SKM-1 (cell line): ENCODE measurements around the gene MPPE1.
"Not testable (repeated sequence)": the region's sequence is repeated elsewhere in the genome, so short reads cannot be mapped to it uniquely, and the experiment has no call there.

Experiments used
- DNase-seq: peaks from one replicate; lab custom pipeline; 2025; ENCODE audit not compliant: unreplicated experiment; lab: John Stamatoyannopoulos, UW

Gene MPPE1

DNA sequence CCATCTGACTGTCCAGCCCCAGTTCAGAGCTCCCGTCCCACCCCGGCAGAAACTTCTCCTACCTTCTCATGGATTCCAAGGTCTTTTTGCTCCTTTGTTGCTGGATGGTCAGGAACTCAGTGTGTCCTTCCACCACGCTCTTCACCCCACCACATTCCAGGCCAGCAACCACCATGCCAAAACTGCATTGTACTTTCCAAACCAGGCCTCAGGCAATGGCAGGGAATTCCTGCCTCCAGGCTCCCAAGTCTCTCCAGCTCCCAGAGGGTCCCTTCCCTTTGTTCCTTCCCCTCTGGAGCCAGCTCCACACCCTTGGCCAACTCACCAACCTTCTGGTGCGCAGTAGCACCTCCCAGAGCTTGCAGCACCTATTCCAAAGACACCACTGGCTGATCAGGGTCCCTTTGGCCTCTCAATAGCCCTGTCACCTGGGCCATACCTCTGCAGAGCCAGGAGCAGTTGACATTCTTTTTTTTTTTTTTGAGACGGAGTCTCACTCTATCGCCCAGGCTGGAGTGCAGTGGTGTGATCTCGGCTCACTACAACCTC lies 48.8 kb downstream of the MPPE1 start:
- no peak for DNase-seq

DNA sequence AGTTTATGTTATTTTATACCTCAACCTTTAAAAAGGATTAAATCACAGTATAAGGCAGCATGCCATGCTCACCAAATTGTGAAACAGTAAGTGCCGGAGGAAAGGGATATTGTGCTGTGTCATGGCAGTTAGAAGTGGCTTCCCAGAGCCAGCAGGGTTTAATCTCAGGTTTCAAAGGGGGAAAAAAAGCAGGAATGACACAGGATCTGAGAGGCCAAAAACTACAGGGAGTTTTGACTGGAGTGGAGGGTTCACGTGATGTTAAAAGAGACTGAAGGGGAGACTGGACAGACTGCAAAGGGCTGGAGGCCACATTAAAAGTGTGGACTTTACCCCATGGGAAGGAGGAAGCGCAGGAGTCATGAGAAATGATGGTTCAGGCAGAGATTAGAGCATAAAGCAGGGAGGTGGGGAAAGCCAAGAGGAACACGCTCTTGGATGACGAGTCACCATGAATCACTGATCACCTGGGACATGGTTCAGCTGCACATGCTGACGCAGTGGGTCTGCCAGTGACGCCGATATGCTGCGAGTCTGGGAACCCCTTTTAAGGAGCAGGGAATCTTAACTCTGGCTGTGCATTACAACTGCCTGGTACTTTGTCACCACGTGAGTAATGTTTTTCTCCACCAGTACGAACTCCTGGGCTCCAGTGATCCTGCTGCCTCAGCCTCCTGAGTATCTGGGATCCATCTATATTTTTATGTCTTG lies 50.8 kb downstream of the MPPE1 start:
- no peak for DNase-seq

GRCh38 chr18:11854554-11854953 lies 53.6 kb downstream of the MPPE1 start:
- not testable (repeated sequence) for DNase-seq

GRCh38 chr18:11851806-11852337 lies 56.2 kb downstream of the MPPE1 start:
- DNase-seq: no peak

- DNase-seq: peak; percentile 89
Observed at GRCh38 chr18:11851146-11851805, 56.8 kb downstream of the MPPE1 start, which contains the start of gene CHMP1B. TSS of gene CHMP1B (plus strand) at chr18:11851413. CDS start at chr18:11851512, 99 bp downstream.

GRCh38 chr18:11850821-11851145 lies 57.3 kb downstream of the MPPE1 start:
- DNase-seq: no peak

- DNase-seq: peak; percentile 34
Observed at GRCh38 chr18:11849841-11850634, 58.1 kb downstream of the MPPE1 start.

DNA sequence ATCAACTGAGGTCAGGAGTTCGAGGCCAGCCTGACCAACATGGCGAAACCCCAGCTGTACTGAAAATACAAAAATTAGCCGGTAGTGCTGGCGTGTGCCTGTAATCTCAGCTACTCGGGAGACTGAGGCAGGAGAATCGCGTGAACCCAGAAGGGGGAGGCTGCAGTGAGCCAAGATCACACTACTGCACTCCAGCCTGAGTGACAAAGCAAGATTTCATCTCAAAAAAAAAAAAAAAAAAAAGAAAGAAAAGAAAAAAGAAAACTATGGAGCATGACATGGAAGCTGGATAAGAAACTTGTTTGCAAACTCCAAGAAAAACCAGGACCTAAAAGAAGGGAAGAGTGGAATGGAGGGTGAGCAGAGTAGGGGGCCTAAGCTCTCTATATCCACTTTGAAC lies 58.8 kb downstream of the MPPE1 start:
- DNase-seq: no peak

DNA sequence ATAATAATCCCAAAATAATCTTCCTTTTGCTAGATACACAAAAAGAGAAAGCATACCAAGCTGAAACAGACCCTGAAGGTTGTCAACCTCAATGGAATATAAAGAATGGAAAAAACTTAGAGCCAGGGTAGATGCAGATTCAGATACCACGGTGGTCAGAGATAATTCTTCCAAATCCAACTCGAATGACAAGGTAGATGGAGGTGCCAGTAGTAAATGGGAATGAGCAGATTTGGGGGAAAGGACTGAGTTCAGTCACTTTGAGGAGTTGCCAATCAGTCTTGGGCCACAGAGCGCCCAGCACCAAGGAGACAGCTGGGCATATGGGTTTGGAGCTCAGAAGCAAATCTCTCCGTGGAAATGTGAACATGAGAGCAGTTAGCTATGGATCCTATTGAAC lies 60.3 kb downstream of the MPPE1 start:
- DNase-seq: no peak

- no peak for DNase-seq
Observed at GRCh38 chr18:11845654-11846053, 62.5 kb downstream of the MPPE1 start.

DNA sequence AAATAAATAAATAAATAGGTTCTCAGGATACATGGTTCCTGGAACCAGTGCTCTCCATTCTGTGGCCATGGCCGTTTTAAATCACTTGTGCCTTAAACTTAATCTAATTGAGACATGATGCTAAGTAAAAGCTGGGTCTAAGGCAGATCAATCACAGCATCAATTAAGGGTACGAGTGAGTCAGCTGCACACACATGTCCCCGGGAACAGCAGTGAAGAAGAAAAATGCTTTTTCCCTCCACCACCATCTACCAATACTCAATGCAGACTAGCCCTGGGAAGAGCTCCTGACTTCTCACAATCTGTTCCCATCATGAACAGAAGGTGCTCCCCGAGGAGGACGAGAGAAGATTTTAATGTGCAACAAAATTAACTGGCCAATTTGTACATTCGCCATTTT lies 63.7 kb downstream of the MPPE1 start:
- DNase-seq: no peak

DNA sequence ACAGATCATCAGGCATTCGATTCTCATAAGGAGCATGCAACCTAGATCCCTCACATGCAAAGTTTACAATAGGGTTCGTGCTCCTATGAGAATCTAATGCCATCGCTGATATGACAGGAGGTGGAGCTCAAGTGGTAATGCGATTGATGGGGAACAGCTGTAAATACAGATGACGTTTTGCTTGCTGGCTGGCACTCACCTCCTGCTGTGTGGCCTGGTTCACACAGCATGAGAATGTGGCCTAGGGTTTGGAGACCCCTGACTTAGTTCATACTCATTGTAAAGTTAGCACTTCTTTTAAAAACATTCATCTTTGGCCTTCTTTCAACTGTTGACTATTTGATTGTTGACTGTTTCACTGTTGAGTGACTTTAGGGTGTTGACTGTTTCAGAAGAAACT lies 65.6 kb downstream of the MPPE1 start:
- no peak for DNase-seq

- no peak for DNase-seq
Observed at GRCh38 chr18:11840493-11840892, 67.6 kb downstream of the MPPE1 start.

DNA sequence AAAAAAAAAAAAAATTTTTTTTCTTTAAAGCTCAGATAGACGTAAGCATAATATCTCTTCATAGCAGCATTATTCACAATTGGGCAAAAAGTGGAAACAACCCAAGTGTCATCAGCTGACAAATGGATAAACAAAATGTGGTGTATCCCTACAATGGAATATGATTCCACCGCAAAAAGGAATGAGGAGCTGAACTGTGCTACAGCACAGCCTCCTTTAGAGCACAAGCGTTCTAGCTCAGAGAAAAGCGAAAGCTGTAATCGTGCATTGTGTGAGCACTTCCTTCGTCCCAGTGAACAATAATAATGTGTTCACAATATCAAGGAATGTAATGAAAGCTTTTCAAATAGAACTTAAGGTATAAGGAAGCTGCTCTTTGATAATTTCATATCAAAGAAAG lies 68.6 kb downstream of the MPPE1 start:
- DNase-seq: no peak

GRCh38 chr18:11834772-11835171 lies 73.3 kb downstream of the MPPE1 start:
- no peak for DNase-seq
